Inferior parietal cortex (tissue), 1 donor: ENCODE results near the gene AK8.
A peak's percentile ranks its signal among the peaks of the same experiment; 100 is the strongest.

ENCODE experiments used
- DNase-seq: peaks from one replicate; pipeline ENCODE4 v3.0.0-alpha.2; 2016; ENCODE audit errors: extremely low spot score

Gene AK8

GRCh38 chr9:132825430-132825829 lies 52.7 kb downstream of the AK8 start:
- no peak for DNase-seq

GRCh38 chr9:132824951-132825350 lies 53.1 kb downstream of the AK8 start:
- no peak for DNase-seq

GRCh38 chr9:132824151-132824550 lies 53.9 kb downstream of the AK8 start:
- no peak for DNase-seq

GRCh38 chr9:132823370-132824145 lies 54.5 kb downstream of the AK8 start:
- no peak for DNase-seq

GRCh38 chr9:132820169-132820944 lies 57.7 kb downstream of the AK8 start:
- no peak for DNase-seq

- no peak for DNase-seq
Measured at GRCh38 chr9:132818588-132818987, 59.5 kb downstream of the AK8 start.

- no peak for DNase-seq
Measured at GRCh38 chr9:132814937-132815336, 63.1 kb downstream of the AK8 start.

- DNase-seq: no peak
Measured at GRCh38 chr9:132813115-132813771, 64.8 kb downstream of the AK8 start.

- DNase-seq: no peak
Measured at GRCh38 chr9:132811985-132812384, 66.1 kb downstream of the AK8 start.

- DNase-seq: no peak
Measured at GRCh38 chr9:132810314-132810713, 67.8 kb downstream of the AK8 start.

GRCh38 chr9:132809677-132810271 lies 68.3 kb downstream of the AK8 start:
- no peak for DNase-seq

- DNase-seq: no peak
Measured at GRCh38 chr9:132808645-132809044, 69.4 kb downstream of the AK8 start.

- DNase-seq: no peak
Measured at GRCh38 chr9:132806723-132807421, 71.2 kb downstream of the AK8 start.

- no peak for DNase-seq
Measured at GRCh38 chr9:132806306-132806705, 71.8 kb downstream of the AK8 start.

- no peak for DNase-seq
Measured at GRCh38 chr9:132804576-132805295, 73.3 kb downstream of the AK8 start.

GRCh38 chr9:132802121-132802795 lies 75.8 kb downstream of the AK8 start:
- no peak for DNase-seq

- no peak for DNase-seq
Measured at GRCh38 chr9:132801659-132802058, 76.4 kb downstream of the AK8 start.

- DNase-seq: peak; percentile 86
Measured at GRCh38 chr9:132800038-132800648, 77.9 kb downstream of the AK8 start.

- DNase-seq: peak; percentile 31
Measured at GRCh38 chr9:132798817-132799790, 79.0 kb downstream of the AK8 start.
